Cardiac muscle cell (in vitro differentiated cells and primary cell): ENCODE data around the gene SPATA6L. TPM values are rescaled to one million over a fixed set of nuclear protein-coding genes. Genes with fewer than 3 reads are reported as not detected.

Experiments
- DNase-seq, 2 donors: peaks; one replicate each; pipeline versions ENCODE4 v3.0.0 to v3.0.0-alpha.2; 2010 to 2017; ENCODE audit warnings: low read depth in 1 of 2, low spot score in 1 of 2
- H3K27ac ChIP-seq: fragments of 200-600 bp; sonication (generic); 2 replicates; pipeline ENCODE4 v1.5.1; 2016
- H3K27me3 ChIP-seq: fragments of 200-600 bp; sonication (generic); 2 replicates; pipeline ENCODE4 v1.6.0; 2016; ENCODE audit warnings: control low read depth
- H3K36me3 ChIP-seq: fragments of 200-600 bp; sonication (generic); 2 replicates; pipeline ENCODE4 v1.5.1; 2016; ENCODE audit warnings: control low read depth
- H3K4me1 ChIP-seq: fragments of 200-600 bp; sonication (generic); 2 replicates; pipeline ENCODE4 v1.8.1; 2017; ENCODE audit warnings: low read depth, mild to moderate bottlenecking, mixed run types
- H3K4me3 ChIP-seq: fragments of 200-600 bp; sonication (generic); 2 replicates; pipeline ENCODE4 v1.5.1; 2016; ENCODE audit warnings: mild to moderate bottlenecking
- H3K9me3 ChIP-seq: fragments of 200-600 bp; sonication (generic); 2 replicates; pipeline ENCODE4 v1.5.1; 2017; ENCODE audit warnings: low read depth, mild to moderate bottlenecking, control low read depth
- CTCF ChIP-seq: IDR thresholded peaks from 2 replicates; pipeline ENCODE4 v1.5.1; 2012; ENCODE audit warnings: low read depth, mild to moderate bottlenecking, low read length
- polyA plus RNA-seq: library from polyadenylated mRNA; unstranded; fragments of >200 nt; fragmentation: Nextera tagmentation; extraction: Ambion mirVana; gene quantifications from 2 replicates; pipeline ENCODE4 v1.2.1, GENCODE V29; 2016
- total RNA-seq: library from RNA; depleted of rRNA; stranded (reverse); fragments of >200 nt; gene quantifications from 2 replicates; pipeline ENCODE4 v1.2.3, GENCODE V29; 2016

The SPATA6L gene
- total and polyA plus RNA-seq, 2 experiments from 2014 or later, result 0.63 to 1.3 TPM

- no peak for DNase-seq
- TF ChIP-seq CTCF, result no peak
- no peaks in the 10 kb centered on the region for H3K27me3 ChIP-seq
- no peaks in the 10 kb centered on the region for H3K9me3 ChIP-seq
- no peaks in the 10 kb centered on the region for H3K36me3 ChIP-seq
- no peaks in the 10 kb centered on the region for H3K4me1 ChIP-seq
- no peak overlapping the region for H3K27ac ChIP-seq
- no peak overlapping the region for H3K4me3 ChIP-seq
These were observed 44.3 kb downstream of the SPATA6L start for GRCh38 chr9:4622016-4622415.

GRCh38 chr9:4620881-4621555 lies 45.3 kb downstream of the SPATA6L start:
- Histone ChIP-seq H3K36me3 (no peaks in the 10 kb centered on the region), H3K9me3 (no peaks in the 10 kb centered on the region), H3K4me1 (no peaks in the 10 kb centered on the region), H3K27me3 (no peaks in the 10 kb centered on the region), H3K4me3 (no peak overlapping the region), H3K27ac (no peak overlapping the region)
- peak in 1 of 2 donors; percentile 20 for DNase-seq
- TF ChIP-seq CTCF, result no peak

- Histone ChIP-seq H3K4me3 (no peak overlapping the region), H3K9me3 (no peaks in the 10 kb centered on the region), H3K36me3 (no peaks in the 10 kb centered on the region), H3K27me3 (no peaks in the 10 kb centered on the region), H3K27ac (no peak overlapping the region), H3K4me1 (no peaks in the 10 kb centered on the region)
- no peak for DNase-seq
- TF ChIP-seq CTCF, result no peak
These were observed 46.1 kb downstream of the SPATA6L start for GRCh38 chr9:4620057-4620765.

GRCh38 chr9:4618700-4619099 lies 47.6 kb downstream of the SPATA6L start:
- TF ChIP-seq CTCF, result no peak
- DNase-seq, result no peak
- H3K9me3 ChIP-seq, result no peaks in the 10 kb centered on the region
- no peaks in the 10 kb centered on the region for H3K27me3 ChIP-seq
- no peak overlapping the region for H3K4me3 ChIP-seq
- no peaks in the 10 kb centered on the region for H3K4me1 ChIP-seq
- H3K27ac ChIP-seq, result no peak overlapping the region
- H3K36me3 ChIP-seq, result no peaks in the 10 kb centered on the region

GRCh38 chr9:4617752-4618151 lies 48.5 kb downstream of the SPATA6L start:
- no peak for TF ChIP-seq CTCF
- no peaks in the 10 kb centered on the region for H3K27me3 ChIP-seq
- H3K4me1 ChIP-seq, result no peaks in the 10 kb centered on the region
- no peak overlapping the region for H3K4me3 ChIP-seq
- H3K36me3 ChIP-seq, result no peaks in the 10 kb centered on the region
- no peaks in the 10 kb centered on the region for H3K9me3 ChIP-seq
- no peak overlapping the region for H3K27ac ChIP-seq
- no peak for DNase-seq
